HepG2 (cell line): ENCODE data around the gene ING1. TPM values are rescaled to one million over a fixed set of nuclear protein-coding genes. Genes with fewer than 3 reads are reported as not detected.

Experiments
- ADNP ChIP-seq: sonication (generic); formaldehyde crosslinking; IDR thresholded peaks from 2 replicates; pipeline ENCODE4 v1.4.0; 2020; ENCODE audit warnings: missing genetic modification reagents
- ASH2L ChIP-seq: fragments of 300-600, 200-600 bp; sonication (generic); IDR thresholded peaks from 2 replicates; pipeline ENCODE4 v1.7.0; 2017; ENCODE audit warnings: low read depth, mild to moderate bottlenecking, moderate library complexity, mixed read lengths, low read length; ENCODE audit not compliant: insufficient read length
- BRD4 ChIP-seq: sonication (generic); formaldehyde crosslinking; IDR thresholded peaks from 2 replicates; pipeline ENCODE4 v1.4.0; 2020; ENCODE audit warnings: missing genetic modification reagents
- CEBPG ChIP-seq: IDR thresholded peaks from 2 replicates; pipeline ENCODE4 v1.6.1; 2016
- KMT2A ChIP-seq: sonication (generic); formaldehyde crosslinking; IDR thresholded peaks from 2 replicates; pipeline ENCODE4 v1.4.0; 2020; ENCODE audit warnings: missing genetic modification reagents
- NR3C1 ChIP-seq: sonication (generic); formaldehyde crosslinking; IDR thresholded peaks from 2 replicates; pipeline ENCODE4 v1.4.0; 2020; ENCODE audit warnings: missing genetic modification reagents
- PHF21A ChIP-seq: sonication (generic); formaldehyde crosslinking; IDR thresholded peaks from 2 replicates; pipeline ENCODE4 v1.5.0; 2020; ENCODE audit warnings: mild to moderate bottlenecking, missing genetic modification reagents
- POLR2AphosphoS2 ChIP-seq: IDR thresholded peaks from 2 replicates; pipeline ENCODE4 v1.6.1; 2011; ENCODE audit warnings: low read depth, low read length, improper control_type of control experiment
- PTBP1 ChIP-seq: fragments of 200-400 bp; formaldehyde crosslinking; IDR thresholded peaks from 2 replicates; pipeline ENCODE4 v1.6.1; 2018; ENCODE audit warnings: low read length, low read depth; ENCODE audit not compliant: poor library complexity, severe bottlenecking
- ZNF367 ChIP-seq: sonication (generic); formaldehyde crosslinking; IDR thresholded peaks from 2 replicates; pipeline ENCODE4 v1.4.0; 2020; ENCODE audit warnings: missing genetic modification reagents, borderline replicate concordance
- ZNF549 ChIP-seq: sonication (generic); formaldehyde crosslinking; IDR thresholded peaks from 2 replicates; pipeline ENCODE4 v1.5.0; 2020; ENCODE audit warnings: missing genetic modification reagents
- polyA plus RNA-seq, 8 experiments: library from polyadenylated mRNA; depleted of rRNA in 3 of 8; stranded (reverse) in 7 of 8; unstranded in 1 of 8; fragments of >200 nt; fragmentation: Illumina TruSeq in 4 of 8; extraction: Trizol in 4 of 8; gene quantifications; 2 replicates each; pipeline versions ENCODE4 v1.2.1 to v1.2.3, GENCODE V29; 2011 to 2016; ENCODE audit warnings: low read depth in 4 of 8, missing spikeins in 1 of 8, mixed read lengths in 1 of 8; ENCODE audit not compliant: insufficient read depth in 1 of 8
- total RNA-seq, 5 experiments: library from RNA; depleted of rRNA; stranded (reverse); fragments of >200 nt; fragmentation: Illumina TruSeq; extraction: Trizol; gene quantifications; 2 replicates each; pipeline ENCODE4 v1.2.3, GENCODE V29; 2016; ENCODE audit warnings: low read depth in 1 of 5
- TF ChIP-seq, protein P1 (sequence below): sonication (generic); formaldehyde crosslinking; IDR thresholded peaks from 2 replicates; pipeline ENCODE4 v1.4.0; 2020; ENCODE audit warnings: missing genetic modification reagents
- TF ChIP-seq, protein P2 (sequence below): sonication (generic); formaldehyde crosslinking; IDR thresholded peaks from 2 replicates; pipeline ENCODE4 v1.5.1; 2020; ENCODE audit warnings: missing genetic modification reagents, mild to moderate bottlenecking, borderline replicate concordance
- TF ChIP-seq, protein P3 (sequence below): sonication (generic); formaldehyde crosslinking; IDR thresholded peaks from 2 replicates; pipeline ENCODE4 v1.9.0; 2021; ENCODE audit warnings: mild to moderate bottlenecking, missing genetic modification reagents
- TF ChIP-seq, protein P4 (sequence below): sonication (generic); formaldehyde crosslinking; IDR thresholded peaks from 2 replicates; pipeline ENCODE4 v1.5.0; 2020; ENCODE audit warnings: mild to moderate bottlenecking, missing genetic modification reagents, moderate library complexity
- TF ChIP-seq, protein P5 (sequence below): sonication (generic); formaldehyde crosslinking; IDR thresholded peaks from 2 replicates; pipeline ENCODE4 v1.5.0; 2020; ENCODE audit warnings: missing genetic modification reagents

The ING1 gene
- total and polyA plus RNA-seq, 2 of the 13 experiments (the other 11 are each of a cell fraction or from before 2014, with no cell fraction given), result 8.1 to 16.1 TPM

DNA sequence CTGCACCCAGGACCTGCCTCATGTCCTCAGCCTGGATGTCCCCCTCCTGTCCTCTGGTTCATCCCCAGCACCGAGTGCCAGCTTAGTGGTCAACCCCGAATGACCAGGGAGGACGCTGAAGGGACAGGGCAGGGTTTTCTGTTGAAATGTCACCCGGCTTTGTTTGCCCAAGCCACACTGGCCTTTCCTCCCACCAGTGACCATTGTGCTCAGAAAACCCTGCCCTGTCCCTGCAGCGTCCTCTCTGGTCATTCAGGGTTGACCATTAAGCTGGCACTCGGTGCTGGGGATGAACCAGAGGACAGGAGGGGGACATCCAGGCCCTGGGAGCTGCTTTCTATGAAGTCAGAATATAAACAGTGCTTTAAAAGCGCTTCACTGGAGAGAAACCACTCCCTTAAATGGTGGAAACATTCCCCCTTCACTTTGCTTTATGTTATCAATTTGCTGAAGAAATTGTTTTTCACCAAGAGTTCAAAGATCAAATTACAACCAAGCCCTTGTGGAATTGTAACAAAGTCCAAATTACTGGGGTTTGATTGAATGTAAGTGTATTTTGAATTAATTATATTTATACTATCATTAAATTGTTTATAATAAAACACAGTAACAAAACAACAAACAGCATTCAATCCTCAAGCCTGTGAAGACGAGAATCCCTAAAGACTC, 29.0 kb upstream of the ING1 start (continued):
- TF ChIP-seq, protein P1, sequence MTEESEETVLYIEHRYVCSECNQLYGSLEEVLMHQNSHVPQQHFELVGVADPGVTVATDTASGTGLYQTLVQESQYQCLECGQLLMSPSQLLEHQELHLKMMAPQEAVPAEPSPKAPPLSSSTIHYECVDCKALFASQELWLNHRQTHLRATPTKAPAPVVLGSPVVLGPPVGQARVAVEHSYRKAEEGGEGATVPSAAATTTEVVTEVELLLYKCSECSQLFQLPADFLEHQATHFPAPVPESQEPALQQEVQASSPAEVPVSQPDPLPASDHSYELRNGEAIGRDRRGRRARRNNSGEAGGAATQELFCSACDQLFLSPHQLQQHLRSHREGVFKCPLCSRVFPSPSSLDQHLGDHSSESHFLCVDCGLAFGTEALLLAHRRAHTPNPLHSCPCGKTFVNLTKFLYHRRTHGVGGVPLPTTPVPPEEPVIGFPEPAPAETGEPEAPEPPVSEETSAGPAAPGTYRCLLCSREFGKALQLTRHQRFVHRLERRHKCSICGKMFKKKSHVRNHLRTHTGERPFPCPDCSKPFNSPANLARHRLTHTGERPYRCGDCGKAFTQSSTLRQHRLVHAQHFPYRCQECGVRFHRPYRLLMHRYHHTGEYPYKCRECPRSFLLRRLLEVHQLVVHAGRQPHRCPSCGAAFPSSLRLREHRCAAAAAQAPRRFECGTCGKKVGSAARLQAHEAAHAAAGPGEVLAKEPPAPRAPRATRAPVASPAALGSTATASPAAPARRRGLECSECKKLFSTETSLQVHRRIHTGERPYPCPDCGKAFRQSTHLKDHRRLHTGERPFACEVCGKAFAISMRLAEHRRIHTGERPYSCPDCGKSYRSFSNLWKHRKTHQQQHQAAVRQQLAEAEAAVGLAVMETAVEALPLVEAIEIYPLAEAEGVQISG (CRISPR knock-in tag), result peak; percentile 77
- TF ChIP-seq, protein P2, sequence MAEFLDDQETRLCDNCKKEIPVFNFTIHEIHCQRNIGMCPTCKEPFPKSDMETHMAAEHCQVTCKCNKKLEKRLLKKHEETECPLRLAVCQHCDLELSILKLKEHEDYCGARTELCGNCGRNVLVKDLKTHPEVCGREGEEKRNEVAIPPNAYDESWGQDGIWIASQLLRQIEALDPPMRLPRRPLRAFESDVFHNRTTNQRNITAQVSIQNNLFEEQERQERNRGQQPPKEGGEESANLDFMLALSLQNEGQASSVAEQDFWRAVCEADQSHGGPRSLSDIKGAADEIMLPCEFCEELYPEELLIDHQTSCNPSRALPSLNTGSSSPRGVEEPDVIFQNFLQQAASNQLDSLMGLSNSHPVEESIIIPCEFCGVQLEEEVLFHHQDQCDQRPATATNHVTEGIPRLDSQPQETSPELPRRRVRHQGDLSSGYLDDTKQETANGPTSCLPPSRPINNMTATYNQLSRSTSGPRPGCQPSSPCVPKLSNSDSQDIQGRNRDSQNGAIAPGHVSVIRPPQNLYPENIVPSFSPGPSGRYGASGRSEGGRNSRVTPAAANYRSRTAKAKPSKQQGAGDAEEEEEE (CRISPR knock-in tag), result no peak
- no peak for TF ChIP-seq ZNF367 (CRISPR knock-in tag)
- TF ChIP-seq, protein P3, sequence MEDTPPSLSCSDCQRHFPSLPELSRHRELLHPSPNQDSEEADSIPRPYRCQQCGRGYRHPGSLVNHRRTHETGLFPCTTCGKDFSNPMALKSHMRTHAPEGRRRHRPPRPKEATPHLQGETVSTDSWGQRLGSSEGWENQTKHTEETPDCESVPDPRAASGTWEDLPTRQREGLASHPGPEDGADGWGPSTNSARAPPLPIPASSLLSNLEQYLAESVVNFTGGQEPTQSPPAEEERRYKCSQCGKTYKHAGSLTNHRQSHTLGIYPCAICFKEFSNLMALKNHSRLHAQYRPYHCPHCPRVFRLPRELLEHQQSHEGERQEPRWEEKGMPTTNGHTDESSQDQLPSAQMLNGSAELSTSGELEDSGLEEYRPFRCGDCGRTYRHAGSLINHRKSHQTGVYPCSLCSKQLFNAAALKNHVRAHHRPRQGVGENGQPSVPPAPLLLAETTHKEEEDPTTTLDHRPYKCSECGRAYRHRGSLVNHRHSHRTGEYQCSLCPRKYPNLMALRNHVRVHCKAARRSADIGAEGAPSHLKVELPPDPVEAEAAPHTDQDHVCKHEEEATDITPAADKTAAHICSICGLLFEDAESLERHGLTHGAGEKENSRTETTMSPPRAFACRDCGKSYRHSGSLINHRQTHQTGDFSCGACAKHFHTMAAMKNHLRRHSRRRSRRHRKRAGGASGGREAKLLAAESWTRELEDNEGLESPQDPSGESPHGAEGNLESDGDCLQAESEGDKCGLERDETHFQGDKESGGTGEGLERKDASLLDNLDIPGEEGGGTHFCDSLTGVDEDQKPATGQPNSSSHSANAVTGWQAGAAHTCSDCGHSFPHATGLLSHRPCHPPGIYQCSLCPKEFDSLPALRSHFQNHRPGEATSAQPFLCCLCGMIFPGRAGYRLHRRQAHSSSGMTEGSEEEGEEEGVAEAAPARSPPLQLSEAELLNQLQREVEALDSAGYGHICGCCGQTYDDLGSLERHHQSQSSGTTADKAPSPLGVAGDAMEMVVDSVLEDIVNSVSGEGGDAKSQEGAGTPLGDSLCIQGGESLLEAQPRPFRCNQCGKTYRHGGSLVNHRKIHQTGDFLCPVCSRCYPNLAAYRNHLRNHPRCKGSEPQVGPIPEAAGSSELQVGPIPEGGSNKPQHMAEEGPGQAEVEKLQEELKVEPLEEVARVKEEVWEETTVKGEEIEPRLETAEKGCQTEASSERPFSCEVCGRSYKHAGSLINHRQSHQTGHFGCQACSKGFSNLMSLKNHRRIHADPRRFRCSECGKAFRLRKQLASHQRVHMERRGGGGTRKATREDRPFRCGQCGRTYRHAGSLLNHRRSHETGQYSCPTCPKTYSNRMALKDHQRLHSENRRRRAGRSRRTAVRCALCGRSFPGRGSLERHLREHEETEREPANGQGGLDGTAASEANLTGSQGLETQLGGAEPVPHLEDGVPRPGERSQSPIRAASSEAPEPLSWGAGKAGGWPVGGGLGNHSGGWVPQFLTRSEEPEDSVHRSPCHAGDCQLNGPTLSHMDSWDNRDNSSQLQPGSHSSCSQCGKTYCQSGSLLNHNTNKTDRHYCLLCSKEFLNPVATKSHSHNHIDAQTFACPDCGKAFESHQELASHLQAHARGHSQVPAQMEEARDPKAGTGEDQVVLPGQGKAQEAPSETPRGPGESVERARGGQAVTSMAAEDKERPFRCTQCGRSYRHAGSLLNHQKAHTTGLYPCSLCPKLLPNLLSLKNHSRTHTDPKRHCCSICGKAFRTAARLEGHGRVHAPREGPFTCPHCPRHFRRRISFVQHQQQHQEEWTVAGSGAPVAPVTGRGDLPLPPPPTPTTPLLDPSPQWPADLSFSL (CRISPR knock-in tag), result no peak
- peak; percentile 21; the same call in 1 of the 2 replicates for TF ChIP-seq KMT2A (CRISPR knock-in tag)
- no peak for TF ChIP-seq BRD4 (CRISPR knock-in tag)
- TF ChIP-seq POLR2AphosphoS2, result no peak
- TF ChIP-seq, protein P4, sequence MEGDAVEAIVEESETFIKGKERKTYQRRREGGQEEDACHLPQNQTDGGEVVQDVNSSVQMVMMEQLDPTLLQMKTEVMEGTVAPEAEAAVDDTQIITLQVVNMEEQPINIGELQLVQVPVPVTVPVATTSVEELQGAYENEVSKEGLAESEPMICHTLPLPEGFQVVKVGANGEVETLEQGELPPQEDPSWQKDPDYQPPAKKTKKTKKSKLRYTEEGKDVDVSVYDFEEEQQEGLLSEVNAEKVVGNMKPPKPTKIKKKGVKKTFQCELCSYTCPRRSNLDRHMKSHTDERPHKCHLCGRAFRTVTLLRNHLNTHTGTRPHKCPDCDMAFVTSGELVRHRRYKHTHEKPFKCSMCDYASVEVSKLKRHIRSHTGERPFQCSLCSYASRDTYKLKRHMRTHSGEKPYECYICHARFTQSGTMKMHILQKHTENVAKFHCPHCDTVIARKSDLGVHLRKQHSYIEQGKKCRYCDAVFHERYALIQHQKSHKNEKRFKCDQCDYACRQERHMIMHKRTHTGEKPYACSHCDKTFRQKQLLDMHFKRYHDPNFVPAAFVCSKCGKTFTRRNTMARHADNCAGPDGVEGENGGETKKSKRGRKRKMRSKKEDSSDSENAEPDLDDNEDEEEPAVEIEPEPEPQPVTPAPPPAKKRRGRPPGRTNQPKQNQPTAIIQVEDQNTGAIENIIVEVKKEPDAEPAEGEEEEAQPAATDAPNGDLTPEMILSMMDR (CRISPR knock-in tag), result peak; percentile 64
- no peak for TF ChIP-seq PTBP1
- peak; percentile 22 for TF ChIP-seq PHF21A (CRISPR knock-in tag)
- no peak for TF ChIP-seq ASH2L
- no peak for TF ChIP-seq CEBPG (CRISPR knock-in tag)
- no peak for TF ChIP-seq ADNP (CRISPR knock-in tag)
- TF ChIP-seq NR3C1, result no peak
- TF ChIP-seq ZNF549 (CRISPR knock-in tag), result no peak
- TF ChIP-seq, protein P5, sequence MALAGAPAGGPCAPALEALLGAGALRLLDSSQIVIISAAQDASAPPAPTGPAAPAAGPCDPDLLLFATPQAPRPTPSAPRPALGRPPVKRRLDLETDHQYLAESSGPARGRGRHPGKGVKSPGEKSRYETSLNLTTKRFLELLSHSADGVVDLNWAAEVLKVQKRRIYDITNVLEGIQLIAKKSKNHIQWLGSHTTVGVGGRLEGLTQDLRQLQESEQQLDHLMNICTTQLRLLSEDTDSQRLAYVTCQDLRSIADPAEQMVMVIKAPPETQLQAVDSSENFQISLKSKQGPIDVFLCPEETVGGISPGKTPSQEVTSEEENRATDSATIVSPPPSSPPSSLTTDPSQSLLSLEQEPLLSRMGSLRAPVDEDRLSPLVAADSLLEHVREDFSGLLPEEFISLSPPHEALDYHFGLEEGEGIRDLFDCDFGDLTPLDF (CRISPR knock-in tag), result no peak
